ENCODE measurements around the gene MIXL1.
"Not testable (repeated sequence)": the region's sequence is repeated elsewhere in the genome, so short reads cannot be mapped to it uniquely, and the experiment has no call there.

MIXL1 gene

GRCh38 chr1:226215239-226215638, 8.2 kb upstream of the MIXL1 start:
- DNase-seq (ENCODE audit: low read depth), result no peak

- DNase-seq (ENCODE audit: low read depth), result no peak
Observed at GRCh38 chr1:226216056-226216455, 7.4 kb upstream of the MIXL1 start.

GRCh38 chr1:226217273-226217672, 6.2 kb upstream of the MIXL1 start:
- no peak for DNase-seq (ENCODE audit: low read depth)

- DNase-seq (ENCODE audit: low read depth), result no peak
Observed at GRCh38 chr1:226220473-226221189, 2.8 kb upstream of the MIXL1 start.

GRCh38 chr1:226222686-226223085, 778 bp upstream of the MIXL1 start:
- DNase-seq (ENCODE audit: low read depth), result no peak

GRCh38 chr1:226223786-226224244, 351 bp downstream of the MIXL1 start:
- DNase-seq (ENCODE audit: low read depth), result no peak

GRCh38 chr1:226226601-226227000, 3.1 kb downstream of the MIXL1 start:
- DNase-seq (ENCODE audit: low read depth), result no peak

GRCh38 chr1:226233293-226233692, 9.8 kb downstream of the MIXL1 start:
- no peak for DNase-seq (ENCODE audit: low read depth)

GRCh38 chr1:226233806-226234205, 10.3 kb downstream of the MIXL1 start:
- no peak for DNase-seq (ENCODE audit: low read depth)

GRCh38 chr1:226236826-226237225, 13.4 kb downstream of the MIXL1 start:
- no peak for DNase-seq (ENCODE audit: low read depth)

- DNase-seq (ENCODE audit: low read depth), result no peak
Observed at GRCh38 chr1:226239421-226239820, 16.0 kb downstream of the MIXL1 start.

- DNase-seq (ENCODE audit: low read depth), result peak; percentile 3
Observed at GRCh38 chr1:226248091-226248490, 24.6 kb downstream of the MIXL1 start.

- no peak for DNase-seq (ENCODE audit: low read depth)
Observed at GRCh38 chr1:226248796-226249195, 25.3 kb downstream of the MIXL1 start.

GRCh38 chr1:226250511-226250910, 27.0 kb downstream of the MIXL1 start:
- no peak for DNase-seq (ENCODE audit: low read depth)

- not testable (repeated sequence) for DNase-seq (ENCODE audit: low read depth)
Observed at GRCh38 chr1:226252841-226253240, 29.4 kb downstream of the MIXL1 start.

- DNase-seq (ENCODE audit: low read depth), result no peak
Observed at GRCh38 chr1:226253933-226254332, 30.5 kb downstream of the MIXL1 start.

GRCh38 chr1:226255380-226255779, 31.9 kb downstream of the MIXL1 start:
- no peak for DNase-seq (ENCODE audit: low read depth)

GRCh38 chr1:226261818-226262217, 38.4 kb downstream of the MIXL1 start:
- no peak for DNase-seq (ENCODE audit: low read depth)

GRCh38 chr1:226268421-226269124, 45.1 kb downstream of the MIXL1 start:
- peak; percentile 18 for DNase-seq (ENCODE audit: low read depth)

- peak; percentile 6 for DNase-seq (ENCODE audit: low read depth)
Observed at GRCh38 chr1:226272233-226272902, 48.9 kb downstream of the MIXL1 start.

- DNase-seq (ENCODE audit: low read depth), result no peak
Observed at GRCh38 chr1:226274138-226274537, 50.7 kb downstream of the MIXL1 start.

GRCh38 chr1:226276077-226276682, 52.7 kb downstream of the MIXL1 start:
- no peak for DNase-seq (ENCODE audit: low read depth)
